ENCODE results near the gene ANKRD24. TPM values are rescaled to one million over a fixed set of nuclear protein-coding genes. Genes with fewer than 3 reads are reported as not detected.

The ANKRD24 gene
- total RNA-seq, 4 donors from 2014 or later: 0.04 to 2.0 (median 0.44) TPM

DNA sequence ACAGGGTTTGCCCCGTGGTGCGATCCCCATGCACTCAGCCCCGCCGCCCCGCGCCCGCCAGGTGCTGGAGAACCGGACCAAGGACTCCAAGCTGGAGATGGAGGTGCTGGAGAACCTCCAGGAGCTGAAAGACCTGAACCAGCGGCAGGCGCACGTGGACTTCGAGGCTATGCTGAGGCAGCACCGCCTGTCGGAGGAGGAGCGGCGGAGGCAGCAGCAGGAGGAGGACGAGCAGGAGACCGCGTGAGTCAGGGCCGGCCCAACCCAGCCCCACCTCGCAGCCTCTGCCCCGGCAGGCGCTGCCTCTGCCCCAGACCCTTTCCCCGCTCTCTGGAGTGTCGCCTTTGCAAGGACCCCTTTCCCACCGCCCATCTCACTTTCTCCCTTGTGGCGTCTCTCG is 75.7 kb downstream of the ANKRD24 start:
- H3K9me3 ChIP-seq: peaks cover 0 to 7% (median 4%) of the 10 kb centered on the region in 3 donors
- H3K27me3 ChIP-seq: no peaks in the 10 kb centered on the region
- peaks cover 48 to 100% (median 60%) of the 10 kb centered on the region in 3 donors for H3K36me3 ChIP-seq
- no peak for DNase-seq
- no peak overlapping the region for H3K4me3 ChIP-seq
- intact Hi-C loops (cut with DNase I): no loop called here
- H3K27ac ChIP-seq: no peak overlapping the region
- TF ChIP-seq POLR2A (IDR thresholded peaks at IDR 0.05): no peak
- TF ChIP-seq, protein P1, sequence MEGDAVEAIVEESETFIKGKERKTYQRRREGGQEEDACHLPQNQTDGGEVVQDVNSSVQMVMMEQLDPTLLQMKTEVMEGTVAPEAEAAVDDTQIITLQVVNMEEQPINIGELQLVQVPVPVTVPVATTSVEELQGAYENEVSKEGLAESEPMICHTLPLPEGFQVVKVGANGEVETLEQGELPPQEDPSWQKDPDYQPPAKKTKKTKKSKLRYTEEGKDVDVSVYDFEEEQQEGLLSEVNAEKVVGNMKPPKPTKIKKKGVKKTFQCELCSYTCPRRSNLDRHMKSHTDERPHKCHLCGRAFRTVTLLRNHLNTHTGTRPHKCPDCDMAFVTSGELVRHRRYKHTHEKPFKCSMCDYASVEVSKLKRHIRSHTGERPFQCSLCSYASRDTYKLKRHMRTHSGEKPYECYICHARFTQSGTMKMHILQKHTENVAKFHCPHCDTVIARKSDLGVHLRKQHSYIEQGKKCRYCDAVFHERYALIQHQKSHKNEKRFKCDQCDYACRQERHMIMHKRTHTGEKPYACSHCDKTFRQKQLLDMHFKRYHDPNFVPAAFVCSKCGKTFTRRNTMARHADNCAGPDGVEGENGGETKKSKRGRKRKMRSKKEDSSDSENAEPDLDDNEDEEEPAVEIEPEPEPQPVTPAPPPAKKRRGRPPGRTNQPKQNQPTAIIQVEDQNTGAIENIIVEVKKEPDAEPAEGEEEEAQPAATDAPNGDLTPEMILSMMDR (IDR thresholded peaks at IDR 0.05): no peak
- no peaks in the 10 kb centered on the region for H3K4me1 ChIP-seq
- WGBS, 2 donors: 93 to 98% methylated on average over 13 to 18 of the region's 28 CpGs

GRCh38 chr19:4260613-4261191 is 78.2 kb downstream of the ANKRD24 start:
- peaks cover 49 to 98% (median 51%) of the 10 kb centered on the region in 3 donors for H3K36me3 ChIP-seq
- 92 to 94% methylated on average over 9 to 10 of the region's 11 CpGs for WGBS, 2 donors
- no peak for DNase-seq
- intact Hi-C loops (cut with DNase I): no loop called here
- no peaks in the 10 kb centered on the region for H3K27me3 ChIP-seq
- no peak overlapping the region for H3K4me3 ChIP-seq
- no peaks in the 10 kb centered on the region for H3K4me1 ChIP-seq
- TF ChIP-seq, protein P1 (IDR thresholded peaks at IDR 0.05): no peak
- TF ChIP-seq POLR2A (IDR thresholded peaks at IDR 0.05): no peak
- H3K27ac ChIP-seq: no peak overlapping the region
- H3K9me3 ChIP-seq: peaks cover 0 to 7% (median 4%) of the 10 kb centered on the region in 3 donors

DNA sequence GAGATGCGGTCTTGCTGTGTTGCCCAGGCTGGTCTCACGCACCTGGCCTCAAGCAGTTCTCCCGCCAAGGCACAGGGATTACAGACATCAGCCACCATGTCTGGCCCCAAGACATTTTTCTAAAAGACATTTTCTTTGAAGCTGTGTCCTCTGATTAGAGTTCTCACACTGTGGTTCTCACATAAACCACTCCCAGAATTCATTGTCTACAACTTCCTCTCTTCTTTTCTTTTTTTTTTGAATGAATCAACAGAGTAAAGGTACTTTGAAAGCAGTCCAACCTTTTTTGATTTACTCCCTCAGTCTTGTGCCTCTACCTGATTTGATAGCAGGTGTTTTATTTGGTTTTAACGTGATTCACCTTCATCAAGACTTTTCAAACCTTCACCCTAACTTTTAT is 82.3 kb downstream of the ANKRD24 start:
- Histone ChIP-seq H3K9me3 (no peaks in the 10 kb centered on the region), H3K4me1 (no peaks in the 10 kb centered on the region), H3K27ac (no peak overlapping the region), H3K36me3 (peaks cover 26 to 98% (median 51%) of the 10 kb centered on the region in 3 donors), H3K27me3 (no peaks in the 10 kb centered on the region), H3K4me3 (no peak overlapping the region)
- TF ChIP-seq, protein P1 (IDR thresholded peaks at IDR 0.05): no peak
- TF ChIP-seq POLR2A (IDR thresholded peaks at IDR 0.05): no peak
- intact Hi-C loops (cut with DNase I): loop anchor here (5.0 kb wide), 1 partner anchor 87 kb away; no protein-coding TSS in a partner anchor
- no peak for DNase-seq
- WGBS, 2 donors: 40 to 53% methylated on average over 4 of the region's 4 CpGs

DNA sequence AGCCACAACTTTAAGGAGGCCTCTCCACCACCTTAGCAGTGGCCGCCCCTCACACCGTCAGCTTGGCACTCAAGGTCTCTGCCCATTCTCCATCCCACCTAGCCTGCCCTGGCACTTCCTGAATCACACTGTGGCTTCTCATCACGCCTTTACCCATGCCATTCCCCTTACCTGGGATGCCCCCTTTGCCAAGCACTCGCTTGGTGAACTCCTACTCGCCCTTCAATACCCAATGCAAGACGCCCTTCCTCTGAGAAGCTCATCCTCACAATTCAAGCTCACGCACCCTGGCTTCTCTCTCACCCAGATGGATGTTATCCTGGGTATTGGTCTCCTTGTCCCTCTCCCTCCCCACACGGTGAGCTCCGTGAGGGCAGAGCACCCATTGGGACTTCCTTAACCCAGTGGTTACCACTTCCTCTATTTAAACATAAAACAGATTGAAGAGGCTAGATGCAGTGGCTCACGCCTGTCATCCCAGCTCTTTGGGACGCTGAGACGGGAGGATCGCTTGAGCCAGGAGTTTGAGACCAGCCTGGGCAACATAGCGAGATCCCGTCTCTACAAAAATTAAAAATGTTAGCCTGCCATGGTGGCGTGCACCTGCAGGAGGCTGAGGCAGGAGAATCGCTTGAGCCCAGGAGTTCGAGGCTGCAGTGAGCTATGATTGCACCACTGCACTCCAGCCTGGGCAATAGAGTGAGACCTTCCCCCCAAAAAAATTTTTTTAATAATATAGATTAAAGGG is 83.9 kb downstream of the ANKRD24 start:
- no peak overlapping the region for H3K4me3 ChIP-seq
- H3K36me3 ChIP-seq: peaks cover 23 to 98% (median 48%) of the 10 kb centered on the region in 3 donors
- no peaks in the 10 kb centered on the region for H3K27me3 ChIP-seq
- TF ChIP-seq, protein P1 (IDR thresholded peaks at IDR 0.05): no peak
- no peak for TF ChIP-seq POLR2A (IDR thresholded peaks at IDR 0.05)
- DNase-seq: no peak
- no peak overlapping the region for H3K27ac ChIP-seq
- 81 to 85% methylated on average over 16 to 18 of the region's 18 CpGs for WGBS, 2 donors
- H3K4me1 ChIP-seq: no peaks in the 10 kb centered on the region
- H3K9me3 ChIP-seq: no peaks in the 10 kb centered on the region
- intact Hi-C loops (cut with DNase I): loop anchor here (5.0 kb wide), 1 partner anchor 86 kb away; no protein-coding TSS in a partner anchor
